ENCODE results near the gene PBX4.

The PBX4 gene

DNA sequence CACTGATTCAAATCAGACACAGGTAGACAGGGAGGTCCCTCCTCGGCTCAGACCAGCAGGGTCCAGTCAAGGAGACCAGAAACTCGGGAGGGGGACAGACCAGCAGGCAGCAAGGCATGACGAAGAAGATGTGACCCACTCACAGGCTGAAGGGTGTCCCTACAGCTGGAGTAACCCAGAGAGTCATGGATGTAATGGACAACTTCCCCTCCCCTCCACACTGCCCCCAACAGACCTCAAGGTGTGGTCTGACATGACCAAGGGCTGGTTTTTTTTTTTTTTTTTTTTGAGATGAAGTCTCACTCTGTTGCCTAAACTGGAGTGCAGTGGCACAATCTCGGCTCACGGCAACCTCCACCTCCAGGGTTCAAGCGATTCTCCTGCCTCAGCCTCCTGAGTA, 34.1 kb downstream of the PBX4 start:
- H3K27me3 ChIP-seq (ENCODE audit: insufficient read depth, low read length) = no peaks in the 10 kb centered on the region
- no peaks in the 10 kb centered on the region for H3K4me1 ChIP-seq (ENCODE audit: control insufficient read depth, insufficient read depth, low read length, unreplicated experiment)
- H3K27ac ChIP-seq (ENCODE audit: low read depth, low read length) = no peak overlapping the region
- H2AFZ ChIP-seq (ENCODE audit: low read length, unreplicated experiment) = no peak overlapping the region
- H3K4me3 ChIP-seq (ENCODE audit: low read depth, low read length) = no peak overlapping the region
- no peaks in the 10 kb centered on the region for H3K36me3 ChIP-seq (ENCODE audit: insufficient read depth, low read length)
- H3K79me2 ChIP-seq (ENCODE audit: control insufficient read depth, insufficient read depth, low read length, unreplicated experiment) = no peaks in the 10 kb centered on the region

DNA sequence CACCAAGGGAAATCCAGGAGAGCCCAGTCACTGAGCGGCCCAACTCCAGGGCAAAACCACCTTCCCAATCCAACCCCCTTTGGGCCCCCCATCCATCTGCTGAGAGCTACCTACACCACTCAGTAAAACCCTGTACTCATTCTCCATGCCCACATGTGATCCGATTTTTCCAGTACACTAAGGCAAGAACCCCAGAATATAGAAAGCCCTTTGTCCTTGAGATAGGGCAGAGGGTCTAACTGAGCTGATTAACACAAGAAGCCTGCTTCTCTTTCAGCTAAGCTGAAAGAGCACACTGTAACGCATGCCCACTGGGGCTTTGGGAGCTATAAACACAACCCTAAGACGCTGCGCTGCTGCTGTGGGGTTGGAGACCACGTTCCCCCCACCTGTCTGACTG, 36.0 kb downstream of the PBX4 start:
- no peak overlapping the region for H3K27ac ChIP-seq (ENCODE audit: low read depth, low read length)
- H3K36me3 ChIP-seq (ENCODE audit: insufficient read depth, low read length) = no peaks in the 10 kb centered on the region
- H2AFZ ChIP-seq (ENCODE audit: low read length, unreplicated experiment) = no peak overlapping the region
- no peaks in the 10 kb centered on the region for H3K79me2 ChIP-seq (ENCODE audit: control insufficient read depth, insufficient read depth, low read length, unreplicated experiment)
- H3K4me3 ChIP-seq (ENCODE audit: low read depth, low read length) = no peak overlapping the region
- no peaks in the 10 kb centered on the region for H3K4me1 ChIP-seq (ENCODE audit: control insufficient read depth, insufficient read depth, low read length, unreplicated experiment)
- no peaks in the 10 kb centered on the region for H3K27me3 ChIP-seq (ENCODE audit: insufficient read depth, low read length)

- Histone ChIP-seq H2AFZ (ENCODE audit: low read length, unreplicated experiment) (no peak overlapping the region), H3K36me3 (ENCODE audit: insufficient read depth, low read length) (no peaks in the 10 kb centered on the region), H3K27me3 (ENCODE audit: insufficient read depth, low read length) (no peaks in the 10 kb centered on the region), H3K4me1 (ENCODE audit: control insufficient read depth, insufficient read depth, low read length, unreplicated experiment) (no peaks in the 10 kb centered on the region), H3K79me2 (ENCODE audit: control insufficient read depth, insufficient read depth, low read length, unreplicated experiment) (no peaks in the 10 kb centered on the region), H3K4me3 (ENCODE audit: low read depth, low read length) (no peak overlapping the region), H3K27ac (ENCODE audit: low read depth, low read length) (no peak overlapping the region)
Measured at GRCh38 chr19:19581391-19581790, 37.1 kb downstream of the PBX4 start.

GRCh38 chr19:19580418-19580817, 38.1 kb downstream of the PBX4 start:
- no peaks in the 10 kb centered on the region for H3K4me1 ChIP-seq (ENCODE audit: control insufficient read depth, insufficient read depth, low read length, unreplicated experiment)
- H3K4me3 ChIP-seq (ENCODE audit: low read depth, low read length) = no peak overlapping the region
- H2AFZ ChIP-seq (ENCODE audit: low read length, unreplicated experiment) = no peak overlapping the region
- no peaks in the 10 kb centered on the region for H3K79me2 ChIP-seq (ENCODE audit: control insufficient read depth, insufficient read depth, low read length, unreplicated experiment)
- no peaks in the 10 kb centered on the region for H3K36me3 ChIP-seq (ENCODE audit: insufficient read depth, low read length)
- no peak overlapping the region for H3K27ac ChIP-seq (ENCODE audit: low read depth, low read length)
- H3K27me3 ChIP-seq (ENCODE audit: insufficient read depth, low read length) = no peaks in the 10 kb centered on the region

DNA sequence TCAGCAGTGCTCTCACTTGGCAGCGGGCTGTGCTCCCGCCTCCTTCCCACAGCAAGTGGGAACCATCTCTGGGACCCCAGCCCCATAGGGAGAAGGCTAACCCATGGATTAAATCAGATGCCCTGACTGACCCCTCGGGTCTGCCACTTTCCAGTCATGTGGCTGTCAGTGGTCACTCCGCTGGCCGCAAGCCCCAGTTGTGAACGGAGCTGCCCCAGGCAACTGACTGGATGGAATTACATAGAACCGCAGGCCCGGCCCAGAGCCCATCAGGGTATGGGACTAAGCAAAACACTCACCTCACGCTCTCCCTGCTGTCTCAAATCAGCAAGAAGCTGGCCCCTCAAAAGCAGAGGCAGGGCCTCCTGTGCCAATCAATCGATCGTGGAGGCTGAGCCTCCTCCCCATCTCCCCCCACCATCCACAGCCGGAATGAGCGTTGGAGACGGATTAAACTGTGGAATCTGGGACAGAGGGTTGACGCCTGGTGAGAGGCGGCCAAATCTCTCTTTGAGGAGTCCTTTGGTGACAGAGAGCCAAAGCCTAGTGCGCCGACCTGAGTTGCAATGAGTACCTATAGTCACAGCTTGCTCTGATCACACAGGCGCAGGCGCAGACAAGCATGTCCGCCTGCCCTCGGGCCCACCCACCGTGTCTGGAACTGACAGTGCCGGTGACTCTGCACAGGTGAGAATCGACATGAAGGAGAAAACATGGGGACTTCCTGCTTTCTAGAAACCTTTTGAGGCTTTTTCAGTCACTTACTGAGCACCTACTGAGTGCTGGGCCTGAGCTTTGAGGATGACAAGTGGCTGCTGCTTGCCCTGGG, 38.7 kb downstream of the PBX4 start:
- no peak overlapping the region for H3K27ac ChIP-seq (ENCODE audit: low read depth, low read length)
- no peak overlapping the region for H2AFZ ChIP-seq (ENCODE audit: low read length, unreplicated experiment)
- no peaks in the 10 kb centered on the region for H3K4me1 ChIP-seq (ENCODE audit: control insufficient read depth, insufficient read depth, low read length, unreplicated experiment)
- H3K79me2 ChIP-seq (ENCODE audit: control insufficient read depth, insufficient read depth, low read length, unreplicated experiment) = no peaks in the 10 kb centered on the region
- no peaks in the 10 kb centered on the region for H3K36me3 ChIP-seq (ENCODE audit: insufficient read depth, low read length)
- no peak overlapping the region for H3K4me3 ChIP-seq (ENCODE audit: low read depth, low read length)
- no peaks in the 10 kb centered on the region for H3K27me3 ChIP-seq (ENCODE audit: insufficient read depth, low read length)

GRCh38 chr19:19578252-19578651, 40.2 kb downstream of the PBX4 start:
- Histone ChIP-seq H3K4me3 (ENCODE audit: low read depth, low read length) (no peak overlapping the region), H2AFZ (ENCODE audit: low read length, unreplicated experiment) (no peak overlapping the region), H3K4me1 (ENCODE audit: control insufficient read depth, insufficient read depth, low read length, unreplicated experiment) (no peaks in the 10 kb centered on the region), H3K27ac (ENCODE audit: low read depth, low read length) (no peak overlapping the region), H3K27me3 (ENCODE audit: insufficient read depth, low read length) (no peaks in the 10 kb centered on the region), H3K36me3 (ENCODE audit: insufficient read depth, low read length) (no peaks in the 10 kb centered on the region), H3K79me2 (ENCODE audit: control insufficient read depth, insufficient read depth, low read length, unreplicated experiment) (no peaks in the 10 kb centered on the region)

- Histone ChIP-seq H2AFZ (ENCODE audit: low read length, unreplicated experiment) (no peak overlapping the region), H3K27ac (ENCODE audit: low read depth, low read length) (no peak overlapping the region), H3K4me3 (ENCODE audit: low read depth, low read length) (no peak overlapping the region), H3K36me3 (ENCODE audit: insufficient read depth, low read length) (no peaks in the 10 kb centered on the region), H3K4me1 (ENCODE audit: control insufficient read depth, insufficient read depth, low read length, unreplicated experiment) (no peaks in the 10 kb centered on the region), H3K79me2 (ENCODE audit: control insufficient read depth, insufficient read depth, low read length, unreplicated experiment) (no peaks in the 10 kb centered on the region), H3K27me3 (ENCODE audit: insufficient read depth, low read length) (no peaks in the 10 kb centered on the region)
Measured at GRCh38 chr19:19575411-19575810, 43.1 kb downstream of the PBX4 start.

DNA sequence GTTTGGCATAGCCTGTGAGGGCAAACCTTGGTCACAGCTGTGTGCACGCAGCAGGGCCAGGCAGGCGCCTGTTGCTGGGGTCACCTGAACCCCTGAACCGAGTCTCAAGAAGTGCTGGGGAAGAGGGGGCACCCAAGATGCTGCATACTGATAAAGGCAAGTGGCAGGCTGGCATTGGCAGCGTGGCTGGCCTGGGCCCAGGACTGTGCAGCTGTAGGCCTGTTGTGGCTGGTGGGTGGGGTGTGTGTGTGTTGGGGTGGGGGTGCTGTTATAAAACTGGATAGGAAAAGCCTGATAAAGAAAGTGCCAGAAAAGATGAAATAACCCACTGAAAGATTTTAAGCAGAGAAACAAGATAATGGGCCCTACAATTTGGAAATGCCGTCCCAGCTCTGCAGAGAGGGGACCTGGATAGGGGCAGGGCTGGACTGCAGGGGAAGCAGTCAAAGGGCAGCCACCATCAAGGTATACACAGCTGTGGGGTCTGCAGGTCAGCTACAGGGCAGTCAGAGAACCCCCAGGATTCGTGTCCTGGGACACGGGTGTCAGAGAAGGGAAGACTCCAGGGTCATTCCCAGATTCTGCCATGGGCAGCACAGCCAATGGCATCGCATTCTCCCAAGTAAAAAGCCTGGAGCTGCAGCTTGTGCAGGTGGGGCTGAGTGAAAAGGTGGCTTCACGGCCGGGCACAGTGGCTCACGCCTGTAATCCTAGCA, 47.3 kb downstream of the PBX4 start:
- Histone ChIP-seq H3K27ac (ENCODE audit: low read depth, low read length) (no peak overlapping the region), H3K4me3 (ENCODE audit: low read depth, low read length) (no peak overlapping the region), H3K27me3 (ENCODE audit: insufficient read depth, low read length) (no peaks in the 10 kb centered on the region), H3K36me3 (ENCODE audit: insufficient read depth, low read length) (no peaks in the 10 kb centered on the region), H3K79me2 (ENCODE audit: control insufficient read depth, insufficient read depth, low read length, unreplicated experiment) (no peaks in the 10 kb centered on the region), H3K4me1 (ENCODE audit: control insufficient read depth, insufficient read depth, low read length, unreplicated experiment) (no peaks in the 10 kb centered on the region), H2AFZ (ENCODE audit: low read length, unreplicated experiment) (no peak overlapping the region)

- Histone ChIP-seq H3K27ac (ENCODE audit: low read depth, low read length) (no peak overlapping the region), H2AFZ (ENCODE audit: low read length, unreplicated experiment) (no peak overlapping the region), H3K79me2 (ENCODE audit: control insufficient read depth, insufficient read depth, low read length, unreplicated experiment) (no peaks in the 10 kb centered on the region), H3K4me3 (ENCODE audit: low read depth, low read length) (no peak overlapping the region), H3K4me1 (ENCODE audit: control insufficient read depth, insufficient read depth, low read length, unreplicated experiment) (no peaks in the 10 kb centered on the region), H3K36me3 (ENCODE audit: insufficient read depth, low read length) (no peaks in the 10 kb centered on the region), H3K27me3 (ENCODE audit: insufficient read depth, low read length) (no peaks in the 10 kb centered on the region)
Measured at GRCh38 chr19:19570571-19570970, 47.9 kb downstream of the PBX4 start.

- no peaks in the 10 kb centered on the region for H3K27me3 ChIP-seq (ENCODE audit: insufficient read depth, low read length)
- H3K36me3 ChIP-seq (ENCODE audit: insufficient read depth, low read length) = no peaks in the 10 kb centered on the region
- no peak overlapping the region for H2AFZ ChIP-seq (ENCODE audit: low read length, unreplicated experiment)
- no peaks in the 10 kb centered on the region for H3K79me2 ChIP-seq (ENCODE audit: control insufficient read depth, insufficient read depth, low read length, unreplicated experiment)
- no peak overlapping the region for H3K27ac ChIP-seq (ENCODE audit: low read depth, low read length)
- H3K4me3 ChIP-seq (ENCODE audit: low read depth, low read length) = no peak overlapping the region
- H3K4me1 ChIP-seq (ENCODE audit: control insufficient read depth, insufficient read depth, low read length, unreplicated experiment) = no peaks in the 10 kb centered on the region
Measured at GRCh38 chr19:19568802-19569756, 49.4 kb downstream of the PBX4 start.

Data from ACC112 (cell line).